Mammary epithelial cell (primary cell): ENCODE results near the gene SETD1B.

Experiments
- CTCF ChIP-seq, 2 donors: IDR thresholded peaks in 1 of 2; conservative IDR thresholded peaks in 1 of 2; 2 replicates each; pipeline ENCODE4 v1.5.1; 2011 to 2012; ENCODE audit warnings: inconsistent platforms in 2 of 2, low read length in 2 of 2, mild to moderate bottlenecking in 2 of 2, control low read depth in 1 of 2, low read depth in 1 of 2; ENCODE audit not compliant: insufficient read depth in 1 of 2; ENCODE audit errors: extremely low read depth in 1 of 2
- EZH2 ChIP-seq: IDR thresholded peaks from 2 replicates; pipeline ENCODE4 v1.6.1; 2012; ENCODE audit warnings: low read length, inconsistent platforms, borderline replicate concordance

GRCh38 chr12:121774968-121775474 is 28.8 kb upstream of the SETD1B start:
- TF ChIP-seq CTCF (conservative IDR thresholded peaks at IDR 0.05 in 1 of 2, IDR thresholded peaks at IDR 0.05 in 1 of 2; ENCODE audit: extremely low read depth in 1 of 2, insufficient read depth in 1 of 2, low read depth in 1 of 2, low read length in 2 of 2) (no peak), EZH2 (no peak)
